HCEC 1CT (cell line): ENCODE measurements around the gene ATP5PB.

Experiments used
- DNase-seq: peaks from one replicate; pipeline ENCODE4 v3.0.0-alpha.2; 2017

Gene ATP5PB

GRCh38 chr1:111476214-111476613 is 26.9 kb downstream of the ATP5PB start:
- no peak for DNase-seq

GRCh38 chr1:111476761-111477309 is 27.6 kb downstream of the ATP5PB start:
- no peak for DNase-seq

GRCh38 chr1:111480674-111481073 is 31.4 kb downstream of the ATP5PB start:
- DNase-seq, result no peak

GRCh38 chr1:111481387-111482221 is 32.3 kb downstream of the ATP5PB start:
- DNase-seq, result peak; percentile 74

- peak; percentile 39 for DNase-seq
These were observed 33.9 kb downstream of the ATP5PB start for GRCh38 chr1:111483166-111483565.

- no peak for DNase-seq
These were observed 34.6 kb downstream of the ATP5PB start for GRCh38 chr1:111483876-111484275.

- no peak for DNase-seq
These were observed 35.2 kb downstream of the ATP5PB start for GRCh38 chr1:111484391-111485026.

GRCh38 chr1:111486431-111486830 is 37.2 kb downstream of the ATP5PB start:
- no peak for DNase-seq

- DNase-seq, result no peak
These were observed 37.9 kb downstream of the ATP5PB start for GRCh38 chr1:111487133-111487532.

GRCh38 chr1:111488669-111489068 is 39.4 kb downstream of the ATP5PB start:
- no peak for DNase-seq

- DNase-seq, result no peak
These were observed 40.3 kb downstream of the ATP5PB start for GRCh38 chr1:111489604-111490003.

GRCh38 chr1:111490220-111490619 is 41.0 kb downstream of the ATP5PB start:
- DNase-seq, result no peak

- no peak for DNase-seq
These were observed 41.8 kb downstream of the ATP5PB start for GRCh38 chr1:111491070-111491469.

GRCh38 chr1:111496398-111496797 is 47.1 kb downstream of the ATP5PB start:
- DNase-seq, result no peak

- no peak for DNase-seq
These were observed 48.3 kb downstream of the ATP5PB start for GRCh38 chr1:111497592-111497991.

- DNase-seq, result no peak
These were observed 49.9 kb downstream of the ATP5PB start for GRCh38 chr1:111499026-111499785.

- DNase-seq, result no peak
These were observed 52.4 kb downstream of the ATP5PB start for GRCh38 chr1:111501645-111502044.

- no peak for DNase-seq
These were observed 54.4 kb downstream of the ATP5PB start, which contains the start of the genes ADORA3 and TMIGD3 for GRCh38 chr1:111503585-111504060. Gene ADORA3, minus strand, starts transcription at chr1:111503633. Its CDS starts 279 bp downstream, at chr1:111503354. Gene TMIGD3, minus strand, starts transcription at chr1:111503633. Its CDS starts 279 bp downstream, at chr1:111503354.

GRCh38 chr1:111504097-111504496 is 54.8 kb downstream of the ATP5PB start:
- DNase-seq, result no peak

- DNase-seq, result no peak
These were observed 56.4 kb downstream of the ATP5PB start for GRCh38 chr1:111505641-111506119.

GRCh38 chr1:111506561-111506960 is 57.3 kb downstream of the ATP5PB start:
- no peak for DNase-seq

GRCh38 chr1:111507411-111508201 is 58.3 kb downstream of the ATP5PB start:
- peak; percentile 77 for DNase-seq
